Measurements from ENCODE around the gene SKP1.
"Not testable (repeated sequence)": the region's sequence is repeated elsewhere in the genome, so short reads cannot be mapped to it uniquely, and the experiment has no call there.

Gene SKP1

DNA sequence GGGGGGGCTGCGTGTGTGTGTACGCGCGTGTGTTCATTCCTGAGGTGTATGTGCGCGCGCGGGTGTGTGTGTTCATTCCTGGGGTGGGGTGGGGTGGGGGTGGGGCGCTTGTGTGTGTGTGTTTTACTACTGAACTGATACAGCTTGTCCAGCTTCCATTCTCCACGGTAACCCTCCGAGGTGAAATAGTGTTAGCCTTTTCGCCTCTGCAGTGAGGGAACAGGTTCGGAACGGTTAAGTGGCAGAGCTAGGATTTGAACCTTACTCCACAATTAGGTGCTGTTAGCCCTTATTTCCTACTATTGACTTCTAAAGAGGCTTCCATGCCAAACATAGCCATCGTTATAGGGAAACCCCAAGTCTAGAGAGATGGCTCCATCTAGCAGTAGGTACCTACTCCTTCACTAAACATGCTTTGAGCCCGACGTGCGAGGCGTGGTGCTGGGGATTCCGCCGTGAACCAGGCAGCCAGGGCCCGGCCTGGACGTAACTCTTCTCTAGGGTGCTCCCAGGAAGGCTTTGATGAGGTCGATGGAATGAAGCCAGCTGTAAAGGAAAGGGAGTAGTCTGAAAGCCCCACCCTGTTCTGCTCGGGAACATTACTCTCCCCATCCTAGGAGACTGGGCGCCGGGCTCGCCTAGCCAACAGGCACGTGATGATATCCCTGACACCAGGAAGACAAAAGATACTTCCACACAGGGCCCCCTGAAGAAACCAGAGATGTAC is 782 bp upstream of the SKP1 start:
- no peak for DNase-seq (ENCODE audit: low spot score)

DNA sequence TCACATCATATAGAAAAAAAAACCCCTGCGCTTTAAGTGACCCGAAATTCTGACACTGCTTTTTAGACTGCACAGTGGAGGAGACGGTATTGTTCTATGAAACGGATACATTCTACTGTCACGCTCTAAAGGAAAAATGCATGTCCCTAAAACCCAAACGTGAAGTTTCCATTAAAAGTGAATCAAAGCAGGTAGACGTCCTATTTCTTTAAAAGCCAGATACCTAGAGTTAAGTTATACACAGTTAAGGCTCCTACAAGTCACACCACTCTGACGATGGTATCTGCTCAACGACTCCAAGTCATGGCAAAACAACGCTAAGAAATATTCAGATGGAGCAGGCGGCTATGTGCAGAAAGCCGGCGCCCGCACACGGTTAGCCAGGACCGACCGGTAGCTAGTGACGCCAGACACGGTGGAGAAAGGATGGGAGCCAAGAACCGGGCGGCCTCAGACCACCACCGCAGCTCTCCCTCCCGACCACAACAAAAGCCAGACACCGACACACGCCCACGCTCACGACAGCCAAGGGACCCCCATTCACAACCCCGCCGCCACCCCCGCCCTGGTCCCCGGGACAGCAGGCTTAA is 734 bp downstream of the SKP1 start:
- peak; percentile 56 for DNase-seq (ENCODE audit: low spot score)

DNA sequence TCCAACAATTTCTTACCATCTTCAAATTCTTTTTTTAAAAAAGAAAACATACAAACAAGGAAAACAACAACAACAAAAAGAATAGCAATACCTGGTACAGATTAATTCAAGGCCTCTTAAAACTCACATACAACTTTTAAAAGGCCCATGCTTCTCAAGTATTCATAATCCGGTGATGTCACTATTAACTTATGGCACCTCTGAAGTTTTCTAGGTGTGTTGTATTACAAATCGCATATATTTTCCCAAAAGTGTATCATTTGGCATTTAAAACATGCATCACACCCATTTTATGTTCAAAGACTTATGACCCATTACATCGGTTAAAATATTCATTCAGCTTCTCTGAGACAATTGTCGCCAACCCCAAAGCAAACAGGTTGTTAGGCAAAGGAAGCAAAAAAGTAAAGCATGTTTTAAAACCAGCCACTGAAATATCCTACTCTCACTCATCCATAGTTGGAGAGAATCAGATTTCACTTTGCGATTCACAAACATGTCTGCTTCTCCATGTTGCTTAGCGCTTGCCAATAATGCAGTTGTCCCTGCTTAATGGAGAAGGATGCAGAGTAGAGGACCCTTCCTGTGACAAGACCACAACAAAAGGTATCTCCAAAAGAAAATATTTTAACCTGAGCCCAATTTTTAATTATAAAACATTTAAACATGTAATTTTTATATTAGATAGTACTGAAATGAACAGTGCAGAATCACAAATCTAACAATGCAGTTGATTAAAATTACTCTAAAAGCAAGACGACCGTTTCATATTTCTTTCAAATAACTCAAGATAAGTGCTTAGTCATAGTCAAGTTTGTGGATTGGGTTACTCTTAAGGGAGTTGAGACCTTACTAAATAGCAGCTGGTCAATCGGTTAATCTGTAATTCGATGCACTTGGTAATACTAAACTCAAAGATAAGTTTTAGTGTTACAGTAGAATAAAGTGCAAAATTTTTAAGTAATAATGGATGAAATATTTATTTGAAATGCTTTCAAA is 1.6 kb downstream of the SKP1 start:
- DNase-seq (ENCODE audit: low spot score) = peak; percentile 19

DNA sequence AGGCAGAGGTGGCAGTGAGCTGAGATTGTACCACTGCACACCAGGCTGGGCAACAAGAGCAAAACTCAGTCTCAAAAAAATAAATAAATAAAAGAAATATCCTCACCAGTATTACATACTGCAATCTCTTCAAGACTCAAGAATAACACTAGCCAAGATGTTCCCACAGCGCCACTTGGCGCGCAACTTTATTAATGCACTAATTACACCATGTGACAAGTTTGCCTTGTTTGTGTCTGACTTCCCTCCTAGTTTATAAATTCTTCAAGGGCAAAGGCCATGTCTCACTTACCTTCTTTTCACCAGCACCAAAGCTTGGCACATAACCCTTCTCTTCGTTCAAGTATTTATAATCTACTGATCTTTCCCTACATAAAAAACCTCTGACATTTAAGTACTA is 4.8 kb downstream of the SKP1 start:
- no peak for DNase-seq (ENCODE audit: low spot score)

DNA sequence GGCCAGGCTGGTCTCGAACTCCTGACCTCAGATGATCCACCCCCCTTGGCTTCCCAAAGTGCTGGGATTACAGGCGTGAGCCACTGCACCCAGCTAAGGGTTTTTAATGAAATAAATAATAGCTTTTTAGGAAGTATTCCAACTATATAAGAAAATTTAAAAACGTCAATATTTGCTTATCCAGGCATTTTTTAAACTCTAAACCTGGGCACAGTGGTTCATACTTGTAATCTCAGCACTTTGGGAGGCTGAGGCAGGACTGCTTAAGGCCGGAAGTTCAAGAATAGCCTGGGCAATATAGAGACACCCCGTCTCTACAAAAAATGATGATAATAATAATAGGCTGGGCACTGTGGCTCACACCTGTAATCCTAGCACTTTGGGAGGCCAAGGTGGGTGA is 14.2 kb downstream of the SKP1 start:
- DNase-seq (ENCODE audit: low spot score) = no peak

DNA sequence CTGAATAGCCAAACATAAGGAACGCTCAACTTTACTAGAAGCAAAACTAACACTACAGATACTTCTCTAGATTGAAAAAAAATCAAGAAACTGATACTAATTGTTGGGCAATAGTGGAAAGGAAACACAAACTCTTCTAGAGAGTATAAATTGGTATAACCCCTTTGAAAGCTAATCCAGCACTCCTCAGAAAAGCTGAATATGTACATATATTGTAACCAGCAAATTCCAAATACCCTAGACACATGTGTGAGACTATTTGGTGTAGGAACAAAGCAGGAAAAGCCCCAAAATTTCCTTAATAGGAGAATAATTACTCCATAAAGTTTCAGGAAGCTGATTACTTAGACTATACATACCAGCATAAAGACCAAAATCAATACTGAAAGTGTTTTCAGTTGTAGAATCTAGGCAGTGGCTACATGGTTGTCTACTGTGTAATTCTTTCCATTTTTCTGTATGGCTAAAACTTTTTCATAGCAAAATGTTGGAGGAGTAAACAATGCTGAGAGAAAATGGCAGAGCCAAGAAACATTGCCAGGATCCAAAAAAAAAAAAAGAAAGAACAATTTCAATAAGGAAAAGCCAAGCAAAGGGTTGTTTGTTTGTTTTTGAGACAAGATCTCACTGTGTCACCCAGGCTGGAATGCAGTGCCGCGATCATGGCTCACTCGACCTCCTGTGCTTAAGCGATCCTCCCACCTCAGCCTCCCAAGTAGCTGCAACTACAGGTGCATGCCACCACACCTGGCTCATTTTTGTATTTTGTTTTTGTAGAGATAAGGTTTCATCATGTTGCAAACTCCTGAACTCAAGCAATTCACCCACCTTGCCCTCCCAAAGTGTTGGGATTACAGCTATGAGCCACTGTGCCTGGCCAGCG is 15.0 kb downstream of the SKP1 start:
- no peak for DNase-seq (ENCODE audit: low spot score)

DNA sequence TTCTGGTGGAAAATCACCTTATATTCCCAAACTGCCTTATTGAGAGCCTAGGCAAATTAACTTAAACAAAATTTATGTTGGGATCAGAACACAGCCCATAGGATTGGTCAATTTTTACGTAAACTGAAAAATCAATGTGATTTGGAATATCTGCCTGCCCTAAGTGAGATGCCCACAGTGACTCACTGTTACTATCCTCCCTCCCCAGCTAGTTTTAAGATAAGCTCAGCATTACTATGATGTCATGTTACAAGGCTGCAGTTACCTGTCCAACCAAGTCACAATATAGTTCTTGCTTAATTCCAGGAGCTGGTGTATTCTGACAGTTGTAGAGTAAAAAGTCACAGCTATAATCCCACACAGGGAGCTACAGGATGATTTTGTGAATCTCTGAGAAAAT is 23.1 kb downstream of the SKP1 start:
- DNase-seq (ENCODE audit: low spot score) = no peak

DNA sequence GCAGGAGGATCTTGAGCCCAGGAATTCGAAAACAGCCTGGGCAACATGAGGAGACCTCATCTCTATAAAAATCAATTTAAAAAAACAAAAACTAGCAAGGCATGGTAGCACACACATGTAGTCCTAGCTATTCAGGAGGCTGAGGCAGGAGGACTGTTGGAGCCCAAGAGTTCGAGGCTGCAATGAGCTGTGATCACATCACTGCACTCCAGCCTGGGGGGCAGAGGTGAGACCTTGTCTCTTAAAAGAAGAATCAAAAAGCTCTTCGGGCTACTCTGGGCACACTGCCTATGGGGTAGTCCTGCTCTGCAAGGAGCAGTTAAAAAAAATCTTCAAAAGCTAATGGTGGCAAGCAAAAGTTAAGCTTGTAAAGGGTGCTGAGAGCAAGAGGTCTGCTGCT is 23.5 kb downstream of the SKP1 start:
- DNase-seq (ENCODE audit: low spot score) = no peak

DNA sequence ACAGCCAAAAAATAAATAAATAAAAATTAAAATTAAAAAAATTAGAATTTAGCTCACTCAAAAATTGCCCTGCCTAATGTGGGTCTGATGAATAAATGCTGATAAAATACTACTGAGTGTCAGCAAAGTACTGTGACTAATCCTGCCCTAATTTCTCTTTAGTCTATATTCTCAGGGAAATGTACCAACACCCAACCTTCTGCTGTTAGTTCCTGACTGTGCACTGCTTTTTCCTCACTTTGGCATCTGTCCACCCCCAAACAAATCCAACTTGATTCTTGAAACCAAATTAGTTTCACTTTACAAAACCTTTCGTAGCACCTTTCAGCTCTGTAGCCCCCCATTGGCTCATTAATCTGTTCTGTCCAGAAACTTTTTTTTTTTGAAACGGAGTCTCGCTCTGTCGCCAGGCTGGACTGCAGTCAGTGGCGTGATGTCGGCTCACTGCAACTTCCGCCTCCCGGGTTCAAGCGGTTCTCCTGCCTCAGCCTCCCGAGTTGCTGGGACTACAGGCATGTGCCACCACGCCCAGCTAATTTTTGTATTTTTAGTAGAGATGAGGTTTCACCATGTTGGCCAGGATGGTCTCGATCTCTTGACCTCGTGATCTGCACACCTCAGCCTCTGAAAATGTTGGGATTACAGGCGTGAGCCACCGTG is 24.4 kb downstream of the SKP1 start:
- not testable (repeated sequence) for DNase-seq (ENCODE audit: low spot score)

DNA sequence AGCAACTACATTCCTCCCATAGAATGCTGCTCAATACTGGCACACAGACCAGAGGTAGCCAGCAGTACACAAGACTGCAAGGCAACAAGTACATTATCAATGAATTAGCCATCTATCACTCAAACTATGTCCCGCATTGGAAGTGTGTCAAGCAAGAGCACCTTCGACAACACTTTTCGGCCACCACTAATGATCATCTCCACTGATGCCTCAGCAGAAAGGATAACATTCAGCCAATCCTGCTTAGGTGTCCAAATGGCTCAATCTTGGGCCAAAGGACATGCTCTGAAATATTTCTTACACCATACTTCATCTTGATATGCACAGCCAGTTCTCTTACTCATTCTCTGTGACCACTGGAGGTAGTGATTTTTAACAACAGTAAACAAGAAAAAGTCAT is 25.0 kb downstream of the SKP1 start:
- DNase-seq (ENCODE audit: low spot score) = no peak

DNA sequence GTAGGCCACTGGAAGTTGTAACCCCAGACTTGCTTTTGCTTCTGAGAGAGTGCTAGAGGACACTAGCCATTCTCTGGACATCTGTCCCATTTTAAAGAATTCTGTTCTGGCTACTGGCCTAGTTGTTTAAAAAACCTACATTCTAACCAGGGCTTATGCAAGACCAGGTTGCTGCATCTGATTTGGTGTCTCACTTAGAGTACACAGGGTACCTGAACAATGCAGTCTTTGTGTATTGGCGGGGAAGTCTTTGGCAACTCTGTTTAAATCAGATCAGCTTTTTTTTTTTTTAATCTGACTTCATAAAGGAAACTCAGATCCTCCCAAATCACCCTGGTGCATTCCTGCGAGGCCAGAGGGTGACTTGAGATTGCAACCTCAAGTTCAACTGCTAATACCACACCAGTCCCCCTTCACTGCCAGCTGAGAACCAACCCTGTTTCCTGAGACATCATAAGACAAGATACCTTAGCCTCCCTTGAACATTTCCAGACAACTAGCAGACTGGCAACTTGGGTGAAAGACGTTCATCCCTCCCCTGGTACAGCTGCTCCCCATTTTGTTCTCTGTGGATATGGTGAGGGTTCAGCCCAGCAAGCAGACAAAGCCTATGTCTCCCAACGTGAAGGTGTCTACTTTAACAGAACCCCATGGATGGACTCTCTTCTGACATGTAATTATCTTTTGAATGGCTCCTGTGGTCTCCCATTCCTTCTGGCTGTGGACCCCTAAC is 27.0 kb downstream of the SKP1 start:
- no peak for DNase-seq (ENCODE audit: low spot score)

DNA sequence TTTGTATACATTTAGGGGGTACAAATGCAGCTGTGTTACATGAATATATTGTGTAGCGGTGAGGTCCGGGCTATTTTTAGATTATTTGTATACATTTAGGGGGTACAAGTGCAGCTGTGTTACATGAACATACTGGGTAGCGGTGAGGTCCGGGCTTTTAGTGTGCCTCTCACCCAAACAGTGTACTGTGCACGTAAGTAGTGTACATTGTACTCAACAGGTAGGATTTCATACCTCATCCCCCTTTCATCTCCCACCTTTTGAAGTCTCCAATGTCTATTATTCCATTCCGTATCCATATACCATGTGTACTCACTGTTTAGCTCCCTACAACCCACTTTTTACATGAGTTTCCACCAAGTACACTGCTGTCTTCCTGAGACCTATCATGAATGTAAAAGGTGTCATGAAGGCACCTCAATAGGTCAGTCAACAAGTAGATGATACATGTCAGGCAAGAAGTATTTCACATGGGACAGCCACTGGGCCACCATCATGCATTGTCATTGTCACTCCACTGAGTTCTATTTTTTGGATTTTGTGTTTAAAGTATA is 27.7 kb downstream of the SKP1 start:
- DNase-seq (ENCODE audit: low spot score) = no peak

DNA sequence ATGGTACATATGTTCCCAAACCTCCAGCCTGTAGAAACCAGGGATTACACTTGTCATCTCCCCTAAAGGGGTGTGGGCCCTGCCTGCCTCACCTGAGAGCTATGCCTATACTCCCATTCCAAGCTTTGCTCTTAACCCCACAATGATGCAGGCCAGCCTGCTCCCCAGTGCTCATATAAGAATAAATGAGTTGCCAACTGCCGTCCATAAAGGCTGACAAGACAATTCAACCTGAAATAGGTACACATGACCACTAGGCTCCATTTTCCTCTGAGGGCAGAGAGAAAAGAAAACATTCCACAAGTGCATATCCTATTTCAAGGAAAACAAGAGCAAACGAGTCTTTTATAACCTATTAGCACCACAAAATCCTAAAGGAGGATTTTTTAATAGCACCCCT is 28.4 kb downstream of the SKP1 start:
- DNase-seq (ENCODE audit: low spot score) = no peak

DNA sequence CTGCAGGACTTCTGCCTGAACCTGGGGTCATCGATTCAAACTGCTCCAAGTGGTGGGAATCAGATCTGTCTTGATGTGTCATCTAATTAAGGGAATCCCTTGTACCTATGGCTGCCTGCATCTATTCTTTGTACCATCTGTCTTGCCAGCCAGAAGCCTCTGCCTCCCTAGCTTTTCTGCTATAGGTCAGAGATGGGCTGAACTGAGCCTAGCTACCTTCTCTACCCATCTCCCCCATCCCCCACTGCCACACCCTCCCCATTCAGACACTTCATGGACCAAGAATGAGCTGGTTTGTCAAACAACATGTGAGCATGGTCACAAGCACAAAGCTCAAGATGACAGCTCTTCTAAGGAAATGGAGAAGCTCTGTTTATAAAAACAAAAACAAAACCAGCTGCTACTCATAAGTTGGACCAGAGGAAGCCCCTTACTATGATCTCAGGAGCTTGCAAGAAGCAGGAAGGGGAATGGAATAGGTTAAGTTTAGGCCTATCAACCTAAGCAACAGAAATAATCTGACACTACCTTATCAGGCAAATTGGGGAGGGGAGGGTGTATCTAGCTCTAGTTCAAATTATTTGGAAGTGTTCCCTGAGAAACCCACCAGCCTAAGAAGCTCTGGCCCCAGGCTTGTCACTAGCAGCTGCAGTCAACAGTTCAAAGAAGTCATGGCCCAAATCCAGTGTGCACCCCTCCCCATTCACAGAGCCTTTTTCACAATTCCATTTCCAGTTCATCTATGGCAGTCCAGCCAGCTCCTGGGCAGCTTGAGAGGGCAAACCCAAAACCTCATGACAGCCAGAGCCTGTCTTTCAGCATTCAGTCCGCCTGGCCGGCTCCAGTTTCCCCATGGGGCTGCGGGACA is 29.9 kb downstream of the SKP1 start:
- no peak for DNase-seq (ENCODE audit: low spot score)

DNA sequence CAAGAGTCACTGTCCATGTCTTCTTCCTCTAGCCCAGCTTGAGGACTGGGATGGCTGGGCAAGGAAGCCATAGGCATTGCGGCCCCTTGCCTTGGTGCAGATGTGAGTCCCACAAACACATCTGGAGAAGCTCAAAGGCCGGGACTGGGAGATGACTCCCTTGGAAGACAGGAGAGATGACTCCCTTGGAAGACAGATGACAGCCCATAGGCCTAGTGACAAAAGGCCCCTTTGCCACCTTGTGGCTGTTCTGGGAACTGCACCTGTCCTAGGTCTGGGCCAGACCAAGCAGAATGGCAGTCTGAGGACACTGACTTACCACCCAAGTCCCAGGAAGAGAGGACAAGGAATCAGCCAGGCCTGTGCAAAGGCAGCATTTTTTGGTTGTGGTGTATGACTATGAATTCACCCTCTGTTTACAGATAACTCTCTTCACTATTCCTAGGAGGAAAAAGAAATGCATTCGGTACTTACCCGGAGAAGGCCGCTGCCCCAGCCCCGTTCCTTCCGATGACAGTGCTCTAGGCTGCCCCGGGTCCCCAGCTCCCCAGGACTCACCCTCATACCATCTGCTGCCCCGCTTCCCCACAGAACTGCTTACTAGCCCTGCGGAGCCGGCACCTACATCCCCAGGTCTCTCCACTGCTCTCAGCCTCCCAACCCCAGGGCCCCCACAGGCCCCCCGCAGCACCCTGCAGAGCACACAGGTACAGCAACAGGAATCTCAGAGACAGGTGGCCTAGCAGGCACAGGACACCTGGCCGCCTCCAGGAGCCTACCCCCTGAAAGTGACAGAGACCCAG is 30.8 kb downstream of the SKP1 start:
- DNase-seq (ENCODE audit: low spot score) = peak; percentile 81

DNA sequence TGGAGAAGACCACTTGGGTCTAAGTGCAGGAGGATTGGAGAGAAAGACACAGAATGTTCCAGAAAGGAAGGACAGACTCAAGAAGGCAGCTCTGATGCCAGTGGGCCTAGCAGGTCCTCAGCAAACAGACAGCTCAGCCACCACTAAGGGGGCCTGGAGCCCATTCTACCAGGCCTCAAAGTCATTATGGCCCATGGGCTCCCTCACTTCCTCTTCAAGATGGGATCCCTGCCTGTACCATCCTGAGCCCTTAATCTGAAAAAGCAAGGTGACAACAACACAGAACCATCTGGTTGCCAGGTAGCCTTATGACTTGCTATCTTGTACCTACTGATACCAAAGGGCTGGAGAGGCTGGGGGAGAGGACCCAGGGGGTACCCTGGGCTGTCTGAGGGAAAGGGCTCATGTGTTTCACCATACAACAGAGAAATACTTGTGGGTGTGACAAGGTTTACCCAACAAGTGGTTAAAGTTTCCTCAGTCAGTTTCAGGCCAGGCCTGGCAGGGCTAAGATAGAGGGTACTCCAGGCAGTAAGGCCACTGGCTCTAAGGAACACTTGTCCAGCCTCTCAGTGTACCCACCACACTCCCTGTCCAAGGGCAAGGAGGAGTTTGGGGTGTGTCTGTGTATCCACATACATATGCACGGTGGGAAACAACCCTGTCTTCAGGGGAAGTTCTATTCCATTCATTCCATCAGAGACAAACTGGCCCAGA is 31.6 kb downstream of the SKP1 start:
- DNase-seq (ENCODE audit: low spot score) = no peak

Measured in AG20443 (cell line).